NCI-H187 treated with DMSO at 0.1 percent for 48 hours (cell line): ENCODE measurements around the gene SEMA3D.

Source experiments
- DNase-seq: peaks from one replicate; lab custom pipeline; 2025; lab: John Stamatoyannopoulos, UW

The SEMA3D gene

DNA sequence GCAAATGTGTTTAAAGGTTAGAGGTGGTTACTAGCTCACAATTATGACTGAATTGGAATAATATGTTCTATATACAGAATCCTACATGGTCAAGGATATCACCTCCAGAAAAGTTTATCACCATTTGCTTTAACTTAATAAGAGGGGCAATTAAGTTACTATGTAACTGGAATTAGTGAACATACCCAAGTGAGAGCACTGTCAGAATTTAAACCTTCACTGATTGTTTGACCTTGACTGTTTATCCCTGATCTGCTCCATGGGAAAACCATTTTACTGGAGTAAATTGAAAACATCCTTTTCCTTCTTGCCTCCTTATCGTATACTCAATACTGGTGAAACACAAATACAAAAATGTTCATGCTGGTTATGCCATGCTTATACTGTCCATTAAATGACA is 107.4 kb downstream of the SEMA3D start:
- no peak for DNase-seq

DNA sequence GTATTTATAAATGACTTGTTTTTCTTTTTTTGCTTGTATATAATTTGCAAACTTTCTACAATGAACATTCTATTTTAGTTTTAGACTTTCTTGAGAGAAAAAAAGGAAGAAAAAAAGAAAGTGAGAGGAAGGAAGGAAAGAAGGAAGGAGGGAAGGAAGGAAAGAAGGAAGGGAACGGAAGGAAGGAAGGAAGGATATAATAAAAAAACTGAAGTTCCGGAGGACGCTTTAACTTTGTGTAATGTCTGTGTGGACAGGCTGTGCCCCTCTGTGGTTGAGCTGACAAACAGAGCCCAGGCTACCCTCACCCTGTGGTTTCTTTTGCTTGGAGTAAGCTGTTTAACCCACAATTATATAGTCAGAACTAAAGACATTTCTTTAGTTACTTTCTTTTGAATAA is 108.7 kb downstream of the SEMA3D start:
- no peak for DNase-seq

GRCh38 chr7:85075864-85076263 is 111.0 kb downstream of the SEMA3D start:
- DNase-seq, result no peak

DNA sequence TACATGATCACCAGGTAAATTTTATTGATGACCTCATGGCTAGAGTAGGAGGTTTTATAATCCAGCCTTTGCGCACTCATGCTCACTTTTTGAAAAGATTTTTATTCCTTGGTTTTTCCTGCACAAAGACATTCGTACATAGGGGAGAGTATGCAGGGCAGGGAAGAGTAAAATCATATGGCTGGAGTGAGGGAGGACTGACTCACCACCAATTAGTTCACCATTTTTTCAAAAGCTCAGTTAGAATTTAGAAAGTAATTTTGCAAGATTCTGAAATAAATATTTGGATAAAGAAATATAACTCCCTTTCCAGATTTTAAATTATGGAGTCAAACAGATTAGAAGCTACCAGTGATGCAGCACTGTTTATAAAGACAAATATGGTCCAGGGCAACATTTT is 111.9 kb downstream of the SEMA3D start:
- DNase-seq, result no peak

GRCh38 chr7:85074016-85074415 is 112.8 kb downstream of the SEMA3D start:
- DNase-seq, result no peak

- no peak for DNase-seq
These were observed 115.8 kb downstream of the SEMA3D start for GRCh38 chr7:85070967-85071628.

- no peak for DNase-seq
These were observed 118.1 kb downstream of the SEMA3D start for GRCh38 chr7:85068799-85069198.

DNA sequence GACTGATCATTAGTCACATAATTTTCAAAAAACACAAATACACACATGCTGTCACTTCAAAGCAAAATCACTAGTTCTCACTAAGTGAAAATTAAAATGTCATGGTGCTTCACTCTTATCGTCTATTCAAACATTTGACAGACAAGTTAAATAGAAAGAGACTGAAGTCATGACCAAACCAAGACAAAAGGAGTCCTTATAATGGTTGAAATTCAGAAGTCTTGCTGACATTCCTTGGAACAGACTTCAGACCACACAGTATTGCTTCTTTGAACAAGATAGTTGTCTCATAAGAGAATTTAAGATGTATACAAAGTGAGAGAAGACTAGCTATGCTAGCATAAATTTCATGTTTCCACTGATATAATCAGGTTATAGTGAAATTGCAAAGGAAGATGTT is 119.5 kb downstream of the SEMA3D start:
- no peak for DNase-seq

DNA sequence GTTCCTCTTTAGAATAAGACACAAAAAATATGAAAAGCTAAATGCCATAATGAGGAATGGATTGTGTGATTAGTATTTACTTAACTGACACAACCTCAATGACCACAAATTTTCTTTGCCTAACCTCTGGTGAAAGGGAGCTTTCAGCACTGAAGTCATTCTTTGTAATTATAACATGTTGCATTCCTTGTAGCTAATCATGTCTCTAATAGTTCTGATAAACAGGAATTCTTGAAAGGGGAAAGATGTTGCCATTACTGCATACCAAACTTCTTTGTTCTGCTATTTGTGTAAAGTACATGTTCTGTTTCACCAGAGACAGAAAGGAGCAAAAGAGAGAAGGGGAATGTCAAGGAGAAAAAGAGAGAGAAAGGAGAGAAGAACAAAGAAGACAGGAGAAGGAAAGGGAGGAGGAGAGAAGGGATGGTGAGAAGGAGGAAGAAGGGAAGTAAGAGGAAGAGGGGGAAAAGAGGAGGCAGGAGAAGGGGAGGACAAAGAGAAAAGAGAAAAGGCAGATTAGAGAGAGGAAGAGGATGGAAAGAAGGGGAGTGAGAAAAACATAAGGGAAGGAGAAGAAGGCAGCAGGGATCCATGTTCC is 120.9 kb downstream of the SEMA3D start:
- DNase-seq, result no peak

- DNase-seq, result no peak
These were observed 121.5 kb downstream of the SEMA3D start for GRCh38 chr7:85065306-85065705.

- no peak for DNase-seq
These were observed 124.2 kb downstream of the SEMA3D start for GRCh38 chr7:85062651-85063050.

DNA sequence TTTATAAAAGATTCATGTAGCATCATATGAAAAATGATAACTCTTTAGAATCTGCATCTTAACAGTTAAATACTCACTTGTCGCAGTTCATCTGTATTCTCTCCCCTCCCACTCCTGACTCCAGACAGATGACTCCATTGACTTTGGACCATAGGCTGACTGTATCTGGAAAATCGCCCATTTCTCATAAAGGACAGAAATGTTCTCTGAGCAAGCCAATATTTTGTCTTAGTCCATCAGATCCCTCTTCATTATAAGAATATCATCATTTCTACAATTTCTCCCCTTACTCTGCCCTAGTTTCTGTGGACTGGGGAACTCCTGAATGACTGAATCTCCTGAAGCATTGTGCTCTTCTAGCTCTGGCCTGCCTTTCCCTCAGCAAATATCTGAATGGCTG is 125.4 kb downstream of the SEMA3D start:
- no peak for DNase-seq

GRCh38 chr7:85060696-85061095 is 126.2 kb downstream of the SEMA3D start:
- no peak for DNase-seq

DNA sequence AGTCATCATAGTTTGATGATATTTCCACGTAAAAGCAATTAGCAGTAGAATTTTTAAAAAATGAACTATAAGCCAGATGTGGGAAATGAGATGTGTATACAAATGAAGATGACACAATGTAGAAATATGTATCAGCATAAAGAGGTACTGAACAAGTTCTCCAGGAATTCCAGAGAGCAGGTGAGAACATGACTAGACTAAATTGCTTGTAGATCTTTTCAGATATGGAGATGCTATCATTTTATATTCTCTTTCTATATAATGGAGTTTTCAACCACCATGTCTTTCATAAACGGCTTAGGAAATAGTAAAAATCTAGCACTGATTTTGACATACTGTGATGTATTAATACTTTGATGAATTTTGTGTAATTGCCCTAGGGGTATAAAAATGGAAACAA is 130.9 kb downstream of the SEMA3D start:
- no peak for DNase-seq

DNA sequence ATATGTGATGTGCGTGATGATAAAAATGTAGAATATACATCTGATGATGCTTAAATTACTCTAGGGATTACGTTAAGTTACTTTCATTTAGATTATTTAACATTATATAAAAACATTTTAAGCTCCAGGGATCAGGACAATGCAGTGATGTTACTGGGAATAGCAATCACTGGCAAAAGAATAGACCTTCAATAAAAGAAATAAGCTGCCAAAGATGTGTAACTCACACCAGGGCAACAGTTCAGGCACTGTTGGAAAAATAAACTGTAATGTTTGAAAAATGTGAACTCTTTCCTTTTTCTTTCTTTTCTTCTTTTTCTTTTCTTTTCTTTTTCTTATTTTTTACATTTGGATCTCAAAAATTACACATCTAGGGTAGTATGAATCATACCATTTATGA is 131.7 kb downstream of the SEMA3D start:
- DNase-seq, result no peak

DNA sequence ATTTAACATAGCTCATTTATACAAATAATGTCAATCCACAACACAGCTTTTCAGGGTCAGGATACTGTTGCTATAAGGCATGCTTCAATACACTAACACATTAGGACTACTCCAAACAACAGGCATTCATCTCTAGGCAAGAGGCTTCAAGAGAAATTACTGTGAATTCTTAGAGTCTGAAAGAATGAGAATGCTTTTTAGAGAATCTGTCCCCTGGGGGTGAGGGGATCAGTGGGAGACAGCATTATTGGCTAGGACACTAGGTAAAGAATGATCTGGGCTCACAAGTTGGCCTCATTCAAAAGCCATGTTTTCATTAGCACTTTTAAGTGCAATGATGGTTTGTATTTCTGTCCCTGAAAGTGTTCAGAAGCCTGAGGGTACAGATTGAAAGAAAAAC is 132.6 kb downstream of the SEMA3D start:
- DNase-seq, result no peak

DNA sequence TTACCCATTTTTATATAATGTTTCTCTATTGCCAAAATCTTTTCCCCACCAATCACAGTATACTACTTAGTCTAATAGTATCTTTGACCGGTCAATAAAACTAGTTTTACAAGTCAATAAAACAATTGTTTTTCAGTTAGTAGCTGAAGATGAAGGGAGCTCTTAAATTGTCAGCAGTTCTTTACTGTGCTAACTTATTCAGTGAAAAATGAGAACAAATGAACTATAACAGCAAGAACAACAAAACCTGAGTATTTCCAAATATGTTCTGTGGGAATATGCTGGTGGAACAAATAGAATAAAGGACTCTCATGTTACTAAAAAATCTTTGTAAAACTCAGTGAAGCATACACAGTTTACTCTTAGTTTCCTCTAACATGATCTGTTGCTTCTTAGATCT is 134.0 kb downstream of the SEMA3D start:
- DNase-seq, result no peak

DNA sequence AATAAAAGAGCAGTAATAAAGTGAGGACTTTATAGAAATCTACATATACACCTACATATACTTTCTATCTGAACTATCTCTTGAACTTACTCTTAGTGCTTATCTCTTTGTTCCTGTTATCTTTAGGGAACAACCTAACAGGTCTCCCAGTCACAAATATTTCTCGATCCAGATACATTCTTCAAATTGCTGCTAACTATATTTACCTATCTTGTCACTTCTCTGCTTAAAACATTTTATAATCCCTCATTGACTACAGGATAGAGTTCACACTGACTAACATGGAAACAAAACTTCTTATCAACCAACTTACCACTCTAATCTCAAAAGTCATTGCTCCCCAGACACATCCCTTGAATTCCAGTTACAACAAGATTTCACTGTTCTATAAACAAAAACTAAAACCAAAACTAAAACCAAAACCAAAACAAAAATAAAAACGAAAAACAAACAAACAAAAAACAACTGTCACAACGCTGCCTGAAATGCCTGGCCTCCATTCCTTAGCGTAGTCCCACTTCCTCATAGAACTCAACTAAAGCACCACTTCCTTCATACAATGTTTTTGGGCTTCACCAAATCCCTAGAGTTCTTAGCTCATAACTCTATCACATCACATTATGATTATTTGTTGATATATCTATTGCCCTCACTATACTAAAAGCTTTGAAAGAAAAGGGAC is 134.7 kb downstream of the SEMA3D start:
- no peak for DNase-seq

DNA sequence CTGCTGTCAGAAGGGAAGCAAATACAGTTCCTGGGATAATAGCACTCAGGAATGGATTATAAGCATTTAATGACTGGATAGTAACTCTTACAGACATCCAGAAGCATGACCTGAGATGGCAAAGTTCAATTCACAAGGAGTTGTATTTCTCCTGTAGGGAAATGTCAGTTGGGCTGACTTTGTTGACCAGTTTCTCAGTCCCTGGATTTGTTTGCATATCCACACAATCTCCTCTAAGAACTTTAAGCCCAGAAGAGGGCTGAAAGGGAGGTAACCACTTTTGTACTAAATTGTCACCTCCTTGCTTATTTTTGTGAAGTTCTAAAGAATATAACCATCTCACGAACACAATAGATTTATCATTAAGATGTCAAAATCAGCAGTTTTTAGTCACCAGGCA is 140.3 kb downstream of the SEMA3D start:
- DNase-seq, result no peak

DNA sequence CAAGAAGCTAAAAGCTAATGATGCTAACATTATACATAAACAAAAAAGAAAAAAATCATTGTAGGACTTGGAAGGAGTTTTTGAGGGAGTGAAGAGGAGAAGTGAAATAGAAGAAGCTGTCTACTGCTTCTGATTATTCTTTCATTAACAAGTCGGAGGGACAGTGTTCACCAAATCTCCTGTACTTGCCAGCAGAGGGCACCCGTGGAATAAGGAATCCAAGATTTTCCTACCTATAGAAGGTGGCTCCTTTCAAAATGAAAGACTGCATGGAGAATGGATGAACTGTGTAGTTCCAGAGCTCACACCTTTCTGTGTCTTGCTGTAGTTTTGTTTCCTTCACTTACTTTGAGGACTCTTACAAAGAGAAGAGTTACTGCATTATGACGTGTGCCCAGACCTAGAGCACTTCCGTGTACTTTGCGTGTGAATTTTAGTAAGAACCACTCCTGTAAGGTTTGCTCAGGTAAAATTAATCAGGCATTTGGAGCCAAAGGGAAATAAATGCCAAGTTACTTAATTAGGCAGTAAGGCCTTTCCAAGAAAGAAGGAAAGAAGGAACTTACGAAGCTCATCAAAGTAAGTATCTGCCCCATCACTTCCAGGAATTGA is 145.1 kb downstream of the SEMA3D start:
- no peak for DNase-seq

DNA sequence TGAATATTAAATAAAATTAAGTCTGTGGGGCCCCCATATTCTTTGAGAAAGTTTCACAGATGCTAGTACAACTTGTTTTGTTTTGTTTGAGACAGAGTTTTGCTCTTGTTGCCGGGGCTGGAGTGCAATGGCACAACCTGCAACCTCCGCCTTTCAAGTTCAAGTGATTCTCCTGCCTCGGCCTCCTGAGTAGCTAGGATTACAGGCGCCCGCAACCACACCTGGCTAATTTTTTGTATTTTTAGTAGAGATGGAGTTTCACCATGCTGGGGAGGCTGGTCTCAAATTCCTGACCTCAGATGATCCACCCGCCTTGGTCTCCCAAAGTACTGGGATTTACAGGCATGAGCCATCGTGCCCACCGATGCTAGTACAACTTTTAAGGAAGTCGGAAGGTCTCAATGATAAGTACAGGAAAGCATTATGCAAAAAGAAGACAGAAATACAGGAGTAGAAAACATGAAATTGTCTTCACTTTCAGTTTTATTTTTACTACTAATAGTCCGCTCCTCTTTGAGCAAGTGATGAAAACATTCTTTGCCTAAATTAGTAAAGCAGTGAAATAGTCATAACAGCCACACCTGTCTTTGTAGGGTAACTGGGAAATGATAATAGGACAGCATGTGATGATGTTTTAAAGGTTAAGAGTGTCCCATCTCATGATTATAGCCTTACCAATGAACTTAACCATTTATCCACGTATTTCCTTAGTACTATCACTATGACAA is 147.5 kb downstream of the SEMA3D start:
- DNase-seq, result no peak

DNA sequence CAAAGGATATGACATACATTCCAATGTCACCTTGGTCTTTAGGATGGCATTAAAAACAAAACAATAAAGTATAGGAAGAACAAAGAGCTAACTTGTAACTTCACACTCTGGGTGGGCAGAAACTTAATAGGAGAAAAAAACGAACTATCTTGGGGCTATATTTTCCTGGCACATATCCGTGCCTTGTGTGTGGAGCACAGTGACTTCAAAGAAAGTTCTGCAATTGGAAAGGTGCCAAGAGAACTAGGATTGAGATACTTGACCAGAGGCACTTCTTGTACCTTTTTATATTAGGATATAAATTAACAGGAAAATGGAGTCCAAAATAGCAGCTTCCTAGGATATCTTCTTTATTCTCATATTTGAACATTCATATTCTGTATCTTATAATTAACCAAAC is 148.4 kb downstream of the SEMA3D start:
- DNase-seq, result no peak

DNA sequence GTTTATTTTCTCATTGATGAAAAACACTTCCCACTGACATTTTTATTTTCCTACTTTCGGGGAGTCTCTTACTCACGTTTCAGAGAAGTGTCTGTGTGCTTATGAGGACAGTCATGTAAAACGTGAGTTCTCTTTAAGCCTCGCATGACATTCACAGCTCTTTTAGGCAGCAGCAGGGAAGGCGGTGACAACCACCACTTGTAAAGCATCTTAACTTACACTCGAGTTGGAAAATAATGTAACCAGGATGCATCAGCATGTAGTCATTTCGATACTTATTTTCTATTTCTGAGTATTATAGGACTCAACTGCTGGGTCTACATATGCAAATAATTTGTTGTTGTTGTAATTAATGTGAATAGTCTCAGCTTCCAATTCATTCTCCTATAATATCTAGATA is 153.6 kb downstream of the SEMA3D start:
- DNase-seq, result no peak
